ENCODE results near the gene ISG20L2.

The ISG20L2 gene

DNA sequence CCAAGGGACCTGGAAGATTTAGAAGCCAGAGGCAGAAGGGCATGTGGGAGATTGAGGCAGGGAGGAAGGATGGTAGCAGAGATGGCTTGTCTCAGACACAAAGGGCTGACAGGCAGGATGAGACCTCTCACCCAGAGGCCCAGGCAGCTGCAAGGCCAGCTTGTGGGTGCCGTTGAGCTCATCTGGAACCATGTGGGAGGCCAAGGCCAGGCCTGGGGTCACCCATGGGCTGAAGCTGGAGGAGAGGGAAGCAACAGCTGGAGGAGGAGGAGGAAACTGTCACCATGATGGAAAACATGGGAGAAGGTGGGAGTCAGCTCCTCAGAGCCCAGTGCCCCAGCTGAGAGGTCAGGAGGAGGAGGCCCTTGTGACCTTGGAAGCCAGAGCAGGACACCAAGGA is 29.6 kb downstream of the ISG20L2 start:
- TF ChIP-seq, protein P1, sequence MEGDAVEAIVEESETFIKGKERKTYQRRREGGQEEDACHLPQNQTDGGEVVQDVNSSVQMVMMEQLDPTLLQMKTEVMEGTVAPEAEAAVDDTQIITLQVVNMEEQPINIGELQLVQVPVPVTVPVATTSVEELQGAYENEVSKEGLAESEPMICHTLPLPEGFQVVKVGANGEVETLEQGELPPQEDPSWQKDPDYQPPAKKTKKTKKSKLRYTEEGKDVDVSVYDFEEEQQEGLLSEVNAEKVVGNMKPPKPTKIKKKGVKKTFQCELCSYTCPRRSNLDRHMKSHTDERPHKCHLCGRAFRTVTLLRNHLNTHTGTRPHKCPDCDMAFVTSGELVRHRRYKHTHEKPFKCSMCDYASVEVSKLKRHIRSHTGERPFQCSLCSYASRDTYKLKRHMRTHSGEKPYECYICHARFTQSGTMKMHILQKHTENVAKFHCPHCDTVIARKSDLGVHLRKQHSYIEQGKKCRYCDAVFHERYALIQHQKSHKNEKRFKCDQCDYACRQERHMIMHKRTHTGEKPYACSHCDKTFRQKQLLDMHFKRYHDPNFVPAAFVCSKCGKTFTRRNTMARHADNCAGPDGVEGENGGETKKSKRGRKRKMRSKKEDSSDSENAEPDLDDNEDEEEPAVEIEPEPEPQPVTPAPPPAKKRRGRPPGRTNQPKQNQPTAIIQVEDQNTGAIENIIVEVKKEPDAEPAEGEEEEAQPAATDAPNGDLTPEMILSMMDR (IDR thresholded peaks at IDR 0.05; ENCODE audit: extremely low read depth, insufficient read depth, missing control alignments) = no peak
- no peak for DNase-seq (ENCODE audit: low spot score)
- in situ Hi-C loops (cut with MboI; ENCODE audit: low pct_unique_long_range_greater_than_20kb, low sequenced_read_pairs, unreplicated experiment) = no loop called here

DNA sequence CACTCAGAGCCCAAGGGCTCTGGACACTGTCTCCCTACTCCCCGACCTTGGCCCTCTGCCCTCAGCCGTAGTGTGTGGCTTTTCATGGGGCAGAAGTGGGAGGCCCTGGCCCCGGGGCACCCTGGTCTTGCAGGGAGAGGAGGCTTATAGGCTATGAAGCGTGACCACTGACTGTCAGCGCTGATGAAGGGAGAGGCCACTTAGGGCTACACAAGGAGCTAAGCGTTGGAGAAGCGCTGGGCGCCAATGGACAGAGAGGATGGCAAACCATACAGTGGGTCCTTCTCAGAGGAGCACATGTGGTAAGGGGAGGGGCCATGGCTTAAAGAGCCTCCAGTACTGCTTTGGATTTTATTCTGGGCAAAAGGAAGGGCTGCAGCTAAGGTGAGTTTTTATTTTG is 31.1 kb downstream of the ISG20L2 start:
- in situ Hi-C loops (cut with MboI; ENCODE audit: low pct_unique_long_range_greater_than_20kb, low sequenced_read_pairs, unreplicated experiment) = no loop called here
- no peak for DNase-seq (ENCODE audit: low spot score)
- TF ChIP-seq, protein P1 (IDR thresholded peaks at IDR 0.05; ENCODE audit: extremely low read depth, insufficient read depth, missing control alignments) = no peak

DNA sequence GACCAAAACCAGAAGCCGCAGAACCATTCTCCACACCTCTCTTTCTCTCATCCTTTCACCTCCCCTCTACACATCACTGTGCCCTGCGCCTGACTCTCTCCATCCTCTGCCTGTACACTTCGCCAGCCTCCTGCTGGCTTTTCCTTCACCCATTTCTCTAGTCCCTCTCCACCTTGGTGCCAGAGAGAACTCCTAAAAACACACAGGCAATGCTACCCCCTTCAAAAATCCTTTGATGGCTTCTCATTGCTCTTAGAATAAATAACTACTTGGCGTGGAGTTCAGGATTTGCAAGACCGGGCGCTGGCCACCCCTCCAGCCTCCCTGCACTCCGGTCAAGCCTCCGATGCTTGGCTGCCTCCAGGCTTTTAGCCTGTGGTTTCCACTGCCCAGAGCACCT is 31.8 kb downstream of the ISG20L2 start:
- in situ Hi-C loops (cut with MboI; ENCODE audit: low pct_unique_long_range_greater_than_20kb, low sequenced_read_pairs, unreplicated experiment) = no loop called here
- DNase-seq (ENCODE audit: low spot score) = no peak
- TF ChIP-seq, protein P1 (IDR thresholded peaks at IDR 0.05; ENCODE audit: extremely low read depth, insufficient read depth, missing control alignments) = no peak

DNA sequence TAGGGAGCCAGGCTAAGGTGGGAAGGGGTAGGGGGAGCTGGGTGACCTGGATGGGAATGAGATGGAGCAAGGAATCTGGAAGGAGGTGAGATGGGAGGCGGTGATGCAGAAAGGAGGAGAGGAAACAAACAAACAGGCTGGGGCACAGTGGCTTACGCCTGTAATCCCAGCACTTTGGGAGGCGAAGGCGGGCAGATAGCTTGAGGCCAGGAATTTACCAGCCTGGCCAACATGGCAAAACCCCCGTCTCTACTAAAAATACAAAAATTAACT is 33.9 kb downstream of the ISG20L2 start:
- DNase-seq (ENCODE audit: low spot score) = no peak
- in situ Hi-C loops (cut with MboI; ENCODE audit: low pct_unique_long_range_greater_than_20kb, low sequenced_read_pairs, unreplicated experiment) = no loop called here
- TF ChIP-seq, protein P1 (IDR thresholded peaks at IDR 0.05; ENCODE audit: extremely low read depth, insufficient read depth, missing control alignments) = no peak

DNA sequence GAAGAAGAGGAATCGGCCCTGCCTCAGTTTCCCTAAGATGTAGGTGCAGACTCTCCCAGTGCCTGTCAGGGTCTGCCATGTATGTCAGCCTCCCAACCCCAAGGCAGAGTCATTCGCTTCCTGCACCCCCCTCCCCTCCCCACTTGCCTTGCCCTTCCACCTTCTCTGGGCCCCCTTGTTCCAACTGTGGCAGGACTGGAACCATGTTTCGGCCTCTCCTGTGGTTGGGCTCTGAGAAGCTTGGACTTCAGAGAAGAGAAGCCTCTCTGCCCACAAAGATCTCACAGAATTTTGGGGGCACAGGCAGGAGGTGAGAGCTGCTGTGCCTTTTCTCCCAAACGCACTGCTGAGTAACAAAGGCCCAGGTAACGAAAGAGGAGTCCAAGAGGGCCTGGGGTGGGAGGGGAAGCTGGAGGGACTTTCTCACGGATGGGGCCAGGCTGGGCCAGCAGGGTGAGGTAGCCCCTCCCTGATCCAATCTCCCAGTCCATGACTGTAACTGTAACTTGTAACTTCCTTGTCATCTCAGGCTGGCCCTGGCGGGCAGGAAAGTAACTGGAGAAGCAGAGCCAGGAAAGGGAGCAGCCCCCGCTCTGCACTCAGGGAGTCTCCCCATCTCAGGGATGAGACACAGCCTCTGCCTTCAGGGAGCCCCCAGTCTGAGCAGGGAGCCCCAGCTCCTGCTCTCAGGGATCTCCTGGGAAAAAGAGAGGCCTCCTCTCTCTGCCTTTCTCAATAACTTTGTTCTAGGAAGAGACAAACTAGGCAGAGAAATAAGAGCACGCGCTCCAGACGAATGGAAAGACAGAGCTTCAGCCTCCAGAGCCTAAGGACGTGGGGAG is 34.5 kb downstream of the ISG20L2 start:
- TF ChIP-seq, protein P1 (IDR thresholded peaks at IDR 0.05; ENCODE audit: extremely low read depth, insufficient read depth, missing control alignments) = no peak
- in situ Hi-C loops (cut with MboI; ENCODE audit: low pct_unique_long_range_greater_than_20kb, low sequenced_read_pairs, unreplicated experiment) = no loop called here
- no peak for DNase-seq (ENCODE audit: low spot score)

DNA sequence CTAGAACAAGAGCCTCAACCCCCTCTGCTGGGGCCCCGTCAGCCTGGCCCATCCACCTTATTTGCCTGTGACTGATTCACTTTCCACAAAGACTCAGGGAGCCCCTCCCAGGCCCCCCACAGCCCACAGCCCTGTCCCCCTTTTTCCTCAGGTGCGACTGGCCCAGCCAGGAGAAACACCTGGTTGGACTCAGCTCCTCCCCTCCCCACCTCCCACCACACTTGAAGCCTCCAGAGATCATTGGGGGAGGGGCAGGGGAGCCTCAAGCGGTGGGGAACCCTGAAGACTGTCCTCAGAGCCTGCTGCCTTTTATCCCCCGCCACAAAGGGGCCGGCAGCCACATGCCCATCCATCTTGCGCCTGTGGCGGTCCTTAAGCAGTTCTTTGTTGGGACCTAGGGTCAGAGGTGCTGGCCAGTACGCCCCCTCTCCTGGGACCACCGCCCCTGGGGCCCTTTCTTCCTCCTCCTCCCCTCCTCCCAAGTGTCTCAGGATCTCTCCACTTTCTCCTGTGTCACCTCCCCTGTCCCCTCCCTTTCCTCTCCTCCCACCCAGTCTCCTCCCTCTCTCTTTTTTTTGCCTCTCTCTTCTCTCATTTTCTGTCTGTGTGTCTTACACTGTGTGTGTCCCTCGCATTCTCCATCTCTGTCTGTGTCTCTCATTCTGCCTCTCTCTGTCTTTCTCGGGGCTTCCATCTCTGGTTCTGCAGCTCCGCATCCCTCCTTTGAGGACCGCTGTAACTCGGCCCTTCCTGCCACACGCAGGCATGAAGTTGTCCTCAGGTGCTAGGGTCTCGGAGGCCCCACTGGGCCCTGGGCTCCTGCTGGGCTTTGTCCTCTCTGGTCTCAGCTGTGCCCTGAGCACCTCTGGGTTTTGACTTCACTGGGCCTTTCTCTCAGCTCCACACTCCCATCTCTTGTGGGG is 35.4 kb downstream of the ISG20L2 start:
- no peak for DNase-seq (ENCODE audit: low spot score)
- TF ChIP-seq, protein P1 (IDR thresholded peaks at IDR 0.05; ENCODE audit: extremely low read depth, insufficient read depth, missing control alignments) = no peak
- in situ Hi-C loops (cut with MboI; ENCODE audit: low pct_unique_long_range_greater_than_20kb, low sequenced_read_pairs, unreplicated experiment) = no loop called here

Data from GM13977 (cell line).